ENCODE results near the gene PPP1R16B.

The PPP1R16B gene

DNA sequence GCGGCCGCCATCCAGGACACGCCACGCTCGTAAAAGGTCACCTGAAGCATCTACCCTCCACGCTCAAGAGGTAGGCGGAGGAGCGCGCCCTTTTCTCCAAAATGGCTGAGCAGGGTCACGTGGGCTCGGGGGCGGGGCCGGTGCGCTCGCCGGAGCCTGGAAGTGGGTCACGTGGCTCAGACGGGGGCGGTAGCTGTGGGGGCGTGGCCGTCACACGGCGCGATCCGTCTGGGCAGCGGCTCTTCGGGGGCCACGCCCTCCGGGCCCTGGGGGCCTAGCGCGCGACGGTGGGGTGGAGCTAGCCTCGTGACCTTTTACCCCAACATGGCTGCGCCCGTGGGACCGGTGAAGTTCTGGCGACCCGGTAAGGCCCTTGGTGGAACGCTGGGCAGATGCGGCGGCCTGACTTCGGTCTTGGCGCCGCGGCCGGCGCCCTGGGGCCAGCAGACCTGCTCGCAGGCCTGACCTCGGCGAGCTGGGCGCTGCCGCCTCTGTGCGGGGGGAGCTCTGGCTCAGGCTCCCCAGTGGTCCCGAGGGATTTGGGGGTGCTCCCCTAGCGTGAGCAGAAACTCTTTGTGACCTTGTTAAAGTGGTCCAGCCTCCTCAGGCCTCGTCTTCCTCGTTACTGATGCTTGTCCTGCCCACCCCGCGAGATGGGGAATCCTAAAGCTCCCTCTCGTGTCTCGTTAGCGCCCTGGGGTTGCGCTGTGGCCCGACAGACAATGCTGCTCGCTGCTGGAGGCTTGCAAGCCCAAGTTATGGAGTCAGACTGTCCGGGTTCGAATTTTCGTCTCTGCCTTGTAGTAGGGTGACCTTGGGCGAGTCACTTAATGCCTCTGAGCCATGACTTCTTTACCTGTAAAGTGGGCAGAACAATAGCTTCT lies 156.8 kb downstream of the PPP1R16B start, which contains the start of gene DHX35:
Gene DHX35, plus strand, starts transcription at position 301 of the 884 bp plus-strand sequence. Its CDS starts 24 bp downstream, at position 325.
- H2BK120ac ChIP-seq (ENCODE audit: low read depth, low read length) = peak within 1 kb of the TSS; percentile 82
- no peaks in the 10 kb centered on the region for H3K9me3 ChIP-seq (ENCODE audit: control insufficient read depth, low read length)
- no peak within 1 kb of the TSS for H2AK5ac ChIP-seq (ENCODE audit: low read length, severe bottlenecking)
- H3K79me1 ChIP-seq (replicated peaks; ENCODE audit: low read length, poor library complexity, severe bottlenecking) = peaks cover 14% of the 10 kb centered on the region
- H2BK12ac ChIP-seq (ENCODE audit: low read length in 2 of 2) = peak within 1 kb of the TSS in 1 of 2 experiments; percentile 54
- peak within 1 kb of the TSS; percentile 95 for H3K9ac ChIP-seq (ENCODE audit: low read length)
- H3K4me1 ChIP-seq (ENCODE audit: control insufficient read depth, insufficient read depth, low read depth, low read length) = peaks cover 3% of the 10 kb centered on the region
- WGBS = under 1% methylated on average over 70 of the region's 70 CpGs
- H3K27me3 ChIP-seq (ENCODE audit: control insufficient read depth in 1 of 2, insufficient read depth in 1 of 2, low read length in 2 of 2) = no peaks in the 10 kb centered on the region
- peak within 1 kb of the TSS; percentile 54 for H2BK5ac ChIP-seq (ENCODE audit: low read depth, low read length, poor library complexity, severe bottlenecking)
- peaks cover 3 to 9% of the 10 kb centered on the region in 2 experiments for H3K36me3 ChIP-seq (ENCODE audit: control insufficient read depth in 1 of 2, insufficient read depth in 2 of 2, low read depth in 1 of 2, low read length in 2 of 2)
- H3K4me2 ChIP-seq (ENCODE audit: low read length, poor library complexity, severe bottlenecking) = peak within 1 kb of the TSS; percentile 70
- H2AFZ ChIP-seq (ENCODE audit: low read depth, low read length) = peak within 1 kb of the TSS; percentile 95
- H3K27ac ChIP-seq (ENCODE audit: low read length, poor library complexity, severe bottlenecking) = peak within 1 kb of the TSS; percentile 80
- peak within 1 kb of the TSS in 1 of 2 experiments; percentile 68 for H3K14ac ChIP-seq (ENCODE audit: low read length in 2 of 2)
- peak within 1 kb of the TSS; percentile 98 for H4K8ac ChIP-seq (ENCODE audit: low read length)
- peak within 1 kb of the TSS; percentile 75 to 93 for H3K4ac ChIP-seq (ENCODE audit: low read depth in 1 of 2, low read length in 2 of 2)
- H2BK15ac ChIP-seq (ENCODE audit: low read depth, poor library complexity, severe bottlenecking) = peak within 1 kb of the TSS; percentile 99
- peak within 1 kb of the TSS; percentile 75 to 90 for H3K18ac ChIP-seq (ENCODE audit: low read depth in 1 of 2, low read length in 2 of 2)
- H3K23ac ChIP-seq (ENCODE audit: low read length in 2 of 2) = no peak within 1 kb of the TSS
- H4K91ac ChIP-seq (ENCODE audit: low read length) = peak within 1 kb of the TSS; percentile 84
- H3K4me3 ChIP-seq (ENCODE audit: insufficient read depth in 1 of 2, low read depth in 1 of 2, low read length in 2 of 2) = peak within 1 kb of the TSS; percentile 95 to 97
- peak; percentile 95 for DNase-seq

DNA sequence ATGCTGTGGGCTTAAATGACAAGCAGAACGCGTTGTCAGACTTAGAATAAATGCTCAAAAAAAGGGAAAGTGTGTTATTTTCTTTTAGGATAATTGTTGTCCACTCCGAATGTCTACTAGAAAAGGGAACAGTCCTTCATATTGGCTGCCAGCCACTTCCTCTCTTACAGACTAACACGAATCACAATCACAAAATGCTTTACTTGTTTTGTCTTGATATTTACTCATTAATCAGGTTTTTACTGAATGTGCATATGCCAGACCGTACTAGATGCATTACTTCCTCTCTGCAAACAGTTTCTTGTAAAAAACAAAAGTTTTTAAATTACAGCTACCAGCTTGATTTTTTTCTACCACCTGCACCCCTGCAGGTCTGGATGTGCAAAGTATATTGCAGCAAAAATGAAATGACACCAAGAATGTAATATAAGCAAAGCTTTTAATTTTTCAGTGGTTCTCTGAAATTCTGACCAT lies 157.5 kb downstream of the PPP1R16B start:
- Histone ChIP-seq H3K4me2 (ENCODE audit: low read length, poor library complexity, severe bottlenecking) (peak overlapping the region; percentile 70), H3K9ac (ENCODE audit: low read length) (peak overlapping the region; percentile 95), H2BK15ac (ENCODE audit: low read depth, poor library complexity, severe bottlenecking) (no peak overlapping the region), H3K23ac (ENCODE audit: low read length in 2 of 2) (no peak overlapping the region), H2AFZ (ENCODE audit: low read depth, low read length) (no peak overlapping the region), H2BK5ac (ENCODE audit: low read depth, low read length, poor library complexity, severe bottlenecking) (no peak overlapping the region), H3K14ac (ENCODE audit: low read length in 2 of 2) (peak overlapping the region in 1 of 2 experiments; percentile 68), H3K36me3 (ENCODE audit: control insufficient read depth in 1 of 2, insufficient read depth in 2 of 2, low read depth in 1 of 2, low read length in 2 of 2) (peaks cover 4 to 9% of the 10 kb centered on the region in 2 experiments), H4K91ac (ENCODE audit: low read length) (no peak overlapping the region), H2AK5ac (ENCODE audit: low read length, severe bottlenecking) (no peak overlapping the region), H2BK12ac (ENCODE audit: low read length in 2 of 2) (no peak overlapping the region), H3K4me1 (ENCODE audit: control insufficient read depth, insufficient read depth, low read depth, low read length) (peaks cover 3% of the 10 kb centered on the region), H3K9me3 (ENCODE audit: control insufficient read depth, low read length) (no peaks in the 10 kb centered on the region), H3K27me3 (ENCODE audit: control insufficient read depth in 1 of 2, insufficient read depth in 1 of 2, low read length in 2 of 2) (no peaks in the 10 kb centered on the region), H4K8ac (ENCODE audit: low read length) (no peak overlapping the region), H3K18ac (ENCODE audit: low read depth in 1 of 2, low read length in 2 of 2) (peak overlapping the region in 1 of 2 experiments; percentile 59), H3K79me1 (replicated peaks; ENCODE audit: low read length, poor library complexity, severe bottlenecking) (peaks cover 21% of the 10 kb centered on the region), H3K4ac (ENCODE audit: low read depth in 1 of 2, low read length in 2 of 2) (peak overlapping the region in 1 of 2 experiments; percentile 75), H2BK120ac (ENCODE audit: low read depth, low read length) (no peak overlapping the region), H3K4me3 (ENCODE audit: insufficient read depth in 1 of 2, low read depth in 1 of 2, low read length in 2 of 2) (peak overlapping the region; percentile 95 to 97), H3K27ac (ENCODE audit: low read length, poor library complexity, severe bottlenecking) (peak overlapping the region; percentile 80)
- WGBS = 9% methylated on average over 4 of the region's 5 CpGs
- no peak for DNase-seq

DNA sequence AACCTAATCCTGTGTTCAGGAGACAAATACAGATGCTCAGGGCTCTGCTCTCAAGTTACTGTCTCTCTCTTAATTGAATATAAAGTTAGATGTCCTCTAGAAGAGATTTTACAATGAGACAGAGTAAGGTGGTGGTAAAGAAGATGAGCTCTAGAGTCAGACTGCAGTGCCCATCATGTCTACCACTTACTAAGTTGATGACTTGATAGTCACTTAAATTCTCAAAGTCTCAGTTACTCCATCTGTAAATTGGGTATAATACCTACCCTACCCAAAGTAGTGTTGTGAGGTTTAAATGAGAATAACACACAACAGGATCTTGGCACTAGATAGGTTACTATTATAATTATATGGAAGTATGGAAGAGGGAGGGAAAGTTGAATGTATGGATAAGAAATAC lies 158.2 kb downstream of the PPP1R16B start:
- no peak overlapping the region for H2BK15ac ChIP-seq (ENCODE audit: low read depth, poor library complexity, severe bottlenecking)
- no peak overlapping the region for H3K4me2 ChIP-seq (ENCODE audit: low read length, poor library complexity, severe bottlenecking)
- peaks cover 3% of the 10 kb centered on the region for H3K4me1 ChIP-seq (ENCODE audit: control insufficient read depth, insufficient read depth, low read depth, low read length)
- no peak overlapping the region for H2BK5ac ChIP-seq (ENCODE audit: low read depth, low read length, poor library complexity, severe bottlenecking)
- H2AFZ ChIP-seq (ENCODE audit: low read depth, low read length) = no peak overlapping the region
- peak overlapping the region; percentile 95 for H3K9ac ChIP-seq (ENCODE audit: low read length)
- H3K27ac ChIP-seq (ENCODE audit: low read length, poor library complexity, severe bottlenecking) = no peak overlapping the region
- no peak overlapping the region for H2BK12ac ChIP-seq (ENCODE audit: low read length in 2 of 2)
- no peaks in the 10 kb centered on the region for H3K27me3 ChIP-seq (ENCODE audit: control insufficient read depth in 1 of 2, insufficient read depth in 1 of 2, low read length in 2 of 2)
- peaks cover 6 to 9% of the 10 kb centered on the region in 2 experiments for H3K36me3 ChIP-seq (ENCODE audit: control insufficient read depth in 1 of 2, insufficient read depth in 2 of 2, low read depth in 1 of 2, low read length in 2 of 2)
- no peak overlapping the region for H3K23ac ChIP-seq (ENCODE audit: low read length in 2 of 2)
- H4K91ac ChIP-seq (ENCODE audit: low read length) = no peak overlapping the region
- no peak overlapping the region for H3K14ac ChIP-seq (ENCODE audit: low read length in 2 of 2)
- DNase-seq = no peak
- no peak overlapping the region for H3K4me3 ChIP-seq (ENCODE audit: insufficient read depth in 1 of 2, low read depth in 1 of 2, low read length in 2 of 2)
- no peak overlapping the region for H4K8ac ChIP-seq (ENCODE audit: low read length)
- H2BK120ac ChIP-seq (ENCODE audit: low read depth, low read length) = no peak overlapping the region
- no peak overlapping the region for H2AK5ac ChIP-seq (ENCODE audit: low read length, severe bottlenecking)
- H3K18ac ChIP-seq (ENCODE audit: low read depth in 1 of 2, low read length in 2 of 2) = no peak overlapping the region
- H3K79me1 ChIP-seq (replicated peaks; ENCODE audit: low read length, poor library complexity, severe bottlenecking) = peaks cover 25% of the 10 kb centered on the region
- H3K4ac ChIP-seq (ENCODE audit: low read depth in 1 of 2, low read length in 2 of 2) = no peak overlapping the region
- no peaks in the 10 kb centered on the region for H3K9me3 ChIP-seq (ENCODE audit: control insufficient read depth, low read length)

DNA sequence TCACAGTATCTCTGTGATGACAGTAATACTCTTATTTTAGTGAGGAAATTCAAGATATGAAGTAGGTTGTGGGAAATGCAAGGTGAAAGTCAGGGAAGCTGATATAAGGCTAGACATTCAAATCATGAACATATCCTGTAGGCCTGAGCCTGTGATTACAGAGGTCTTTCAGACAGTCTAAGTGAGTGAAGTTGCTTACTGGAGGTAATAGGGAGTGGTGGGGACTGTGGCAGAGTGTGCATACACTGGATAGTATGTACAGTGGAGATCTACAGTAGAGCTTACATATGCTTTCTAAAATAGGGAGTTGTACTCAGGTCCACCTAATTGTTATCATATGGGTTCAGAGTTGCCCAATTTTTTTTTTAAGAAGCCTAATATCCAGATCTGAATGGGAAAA lies 159.8 kb downstream of the PPP1R16B start:
- no peak for DNase-seq
- Histone ChIP-seq H3K4me2 (ENCODE audit: low read length, poor library complexity, severe bottlenecking) (no peak overlapping the region), H3K23ac (ENCODE audit: low read length in 2 of 2) (no peak overlapping the region), H3K27me3 (ENCODE audit: control insufficient read depth in 1 of 2, insufficient read depth in 1 of 2, low read length in 2 of 2) (no peaks in the 10 kb centered on the region), H2BK15ac (ENCODE audit: low read depth, poor library complexity, severe bottlenecking) (no peak overlapping the region), H3K9me3 (ENCODE audit: control insufficient read depth, low read length) (no peaks in the 10 kb centered on the region), H2BK120ac (ENCODE audit: low read depth, low read length) (no peak overlapping the region), H3K4me3 (ENCODE audit: insufficient read depth in 1 of 2, low read depth in 1 of 2, low read length in 2 of 2) (no peak overlapping the region), H4K91ac (ENCODE audit: low read length) (no peak overlapping the region), H3K36me3 (ENCODE audit: control insufficient read depth in 1 of 2, insufficient read depth in 2 of 2, low read depth in 1 of 2, low read length in 2 of 2) (peaks cover 6 to 19% of the 10 kb centered on the region in 2 experiments), H3K79me1 (replicated peaks; ENCODE audit: low read length, poor library complexity, severe bottlenecking) (peaks cover 27% of the 10 kb centered on the region), H3K9ac (ENCODE audit: low read length) (no peak overlapping the region), H2BK12ac (ENCODE audit: low read length in 2 of 2) (no peak overlapping the region), H4K8ac (ENCODE audit: low read length) (no peak overlapping the region), H3K4me1 (ENCODE audit: control insufficient read depth, insufficient read depth, low read depth, low read length) (peaks cover 3% of the 10 kb centered on the region), H3K4ac (ENCODE audit: low read depth in 1 of 2, low read length in 2 of 2) (no peak overlapping the region), H2AFZ (ENCODE audit: low read depth, low read length) (no peak overlapping the region), H2BK5ac (ENCODE audit: low read depth, low read length, poor library complexity, severe bottlenecking) (no peak overlapping the region), H3K14ac (ENCODE audit: low read length in 2 of 2) (no peak overlapping the region), H3K18ac (ENCODE audit: low read depth in 1 of 2, low read length in 2 of 2) (no peak overlapping the region), H3K27ac (ENCODE audit: low read length, poor library complexity, severe bottlenecking) (no peak overlapping the region), H2AK5ac (ENCODE audit: low read length, severe bottlenecking) (no peak overlapping the region)
